H9 (cell line): Measurements from ENCODE around the gene MACROD1. TPM values are rescaled to one million over a fixed set of nuclear protein-coding genes. Genes with fewer than 3 reads are reported as not detected.

Source experiments
- DNase-seq: peaks from one replicate; pipeline ENCODE4 v3.0.0-alpha.2; 2017
- H2AFZ ChIP-seq: one replicate; pipeline ENCODE4 v1.6.1; 2013; ENCODE audit warnings: mild to moderate bottlenecking, low read length, control low read depth, moderate library complexity
- H2AK5ac ChIP-seq: 2 replicates; pipeline ENCODE4 v1.6.1; 2013; ENCODE audit warnings: low read length, control low read depth, mixed read lengths; ENCODE audit not compliant: insufficient read length
- H2BK120ac ChIP-seq: one replicate; pipeline ENCODE4 v1.6.1; 2013; ENCODE audit warnings: low read depth, mild to moderate bottlenecking, low read length, control low read depth, inconsistent platforms; ENCODE audit not compliant: poor library complexity, severe bottlenecking
- H2BK12ac ChIP-seq: 2 replicates; pipeline ENCODE4 v1.6.1; 2013; ENCODE audit warnings: low read length, control low read depth, mixed read lengths, low read depth; ENCODE audit not compliant: insufficient read length
- H2BK15ac ChIP-seq: 2 replicates; pipeline ENCODE4 v1.6.1; 2013; ENCODE audit warnings: low read depth, low read length, control low read depth
- H2BK20ac ChIP-seq: one replicate; pipeline ENCODE4 v1.6.1; 2013; ENCODE audit warnings: low read depth, mild to moderate bottlenecking, low read length, control low read depth, inconsistent platforms; ENCODE audit not compliant: poor library complexity, severe bottlenecking
- H2BK5ac ChIP-seq: 2 replicates; pipeline ENCODE4 v1.6.1; 2013; ENCODE audit warnings: low read length, control low read depth, mixed read lengths; ENCODE audit not compliant: insufficient read length
- H3K14ac ChIP-seq: 2 replicates; pipeline ENCODE4 v1.6.1; 2013; ENCODE audit warnings: low read length, control low read depth; ENCODE audit not compliant: insufficient read depth
- H3K18ac ChIP-seq: 2 replicates; pipeline ENCODE4 v1.6.1; 2013; ENCODE audit warnings: low read depth, mild to moderate bottlenecking, mixed read lengths, low read length, control low read depth; ENCODE audit not compliant: insufficient read length
- H3K23ac ChIP-seq: 2 replicates; pipeline ENCODE4 v1.6.1; 2013; ENCODE audit warnings: low read length, control low read depth, mixed read lengths, low read depth; ENCODE audit not compliant: insufficient read length
- H3K23me2 ChIP-seq: 2 replicates; pipeline ENCODE4 v1.6.1; 2013; ENCODE audit warnings: low read depth, mild to moderate bottlenecking, mixed read lengths, low read length, control low read depth; ENCODE audit not compliant: insufficient read length, poor library complexity, severe bottlenecking
- H3K27ac ChIP-seq: 2 replicates; pipeline ENCODE4 v1.5.1; 2013; ENCODE audit warnings: low read length, control low read depth, mixed read lengths, low read depth; ENCODE audit not compliant: insufficient read length
- H3K27me3 ChIP-seq: 2 replicates; pipeline ENCODE4 v1.6.1; 2013; ENCODE audit warnings: low read length, control low read depth, inconsistent platforms; ENCODE audit not compliant: insufficient read depth
- H3K4ac ChIP-seq: 2 replicates; pipeline ENCODE4 v1.6.1; 2013; ENCODE audit warnings: low read depth, mild to moderate bottlenecking, control low read depth, inconsistent platforms, low read length, moderate library complexity
- H3K4me1 ChIP-seq: 2 replicates; pipeline ENCODE4 v1.6.1; 2013; ENCODE audit warnings: low read length, control low read depth, inconsistent platforms; ENCODE audit not compliant: insufficient read depth
- H3K4me2 ChIP-seq: 2 replicates; pipeline ENCODE4 v1.6.1; 2013; ENCODE audit warnings: low read length, control low read depth, mixed read lengths; ENCODE audit not compliant: insufficient read length, insufficient read depth
- H3K56ac ChIP-seq: 2 replicates; pipeline ENCODE4 v1.6.1; 2013; ENCODE audit warnings: low read depth, mild to moderate bottlenecking, mixed read lengths, low read length, control low read depth; ENCODE audit not compliant: insufficient read length
- H3K79me1 ChIP-seq: 2 replicates; pipeline ENCODE4 v1.6.1; 2013; ENCODE audit warnings: low read depth, mild to moderate bottlenecking, moderate library complexity, low read length, control low read depth, inconsistent platforms; ENCODE audit not compliant: insufficient read depth, poor library complexity, severe bottlenecking
- H3K79me2 ChIP-seq: 2 replicates; pipeline ENCODE4 v1.6.1; 2013; ENCODE audit warnings: low read length, control low read depth, inconsistent platforms; ENCODE audit not compliant: insufficient read depth
- H3K9ac ChIP-seq: 2 replicates; pipeline ENCODE4 v1.6.1; 2013; ENCODE audit warnings: low read length, control low read depth, mixed read lengths; ENCODE audit not compliant: insufficient read length; ENCODE audit errors: extremely low read depth
- H3K9me3 ChIP-seq: one replicate; pipeline ENCODE4 v1.6.1; 2013; ENCODE audit warnings: low read depth, low read length, inconsistent platforms; ENCODE audit not compliant: control insufficient read depth
- H3T11ph ChIP-seq: one replicate; pipeline ENCODE4 v1.6.1; 2013; ENCODE audit warnings: mild to moderate bottlenecking, low read length, control low read depth, inconsistent platforms
- H4K20me1 ChIP-seq: one replicate; pipeline ENCODE4 v1.6.1; 2013; ENCODE audit not compliant: control insufficient read depth, insufficient read length, insufficient read depth
- H4K5ac ChIP-seq: 2 replicates; pipeline ENCODE4 v1.6.1; 2013; ENCODE audit warnings: low read depth, mild to moderate bottlenecking, mixed read lengths, low read length, control low read depth; ENCODE audit not compliant: insufficient read length
- H4K8ac ChIP-seq: replicated peaks from 2 replicates; pipeline ENCODE4 v1.6.1; 2013; ENCODE audit warnings: low read length, control low read depth, mixed read lengths, low read depth; ENCODE audit not compliant: insufficient read length
- H4K91ac ChIP-seq: 2 replicates; pipeline ENCODE4 v1.6.1; 2013; ENCODE audit warnings: low read depth, mild to moderate bottlenecking, moderate library complexity, mixed read lengths, low read length, control low read depth; ENCODE audit not compliant: insufficient read length
- H3K27ac Mint-ChIP-seq, 3 experiments: 2 replicates in 2 of 3; 3 replicates in 1 of 3; pipeline ENCODE4 v1.8.0; 2020 to 2021; ENCODE audit warnings: mixed read lengths in 3 of 3, mild to moderate bottlenecking in 1 of 3, moderate library complexity in 1 of 3
- H3K27me3 Mint-ChIP-seq: 2 replicates; pipeline ENCODE4 v1.8.0; 2021; ENCODE audit warnings: low read depth, mild to moderate bottlenecking, moderate library complexity, mixed read lengths
- H3K36me3 Mint-ChIP-seq, 3 experiments: 2 replicates in 2 of 3; 3 replicates in 1 of 3; pipeline ENCODE4 v1.8.0; 2020 to 2021; ENCODE audit warnings: low read depth in 3 of 3, mixed read lengths in 3 of 3; ENCODE audit not compliant: insufficient read depth in 1 of 3
- H3K4me1 Mint-ChIP-seq, 2 experiments: 2 replicates each; pipeline ENCODE4 v1.8.0; 2020; ENCODE audit warnings: mixed read lengths in 2 of 2
- H3K4me3 Mint-ChIP-seq, 2 experiments: 2 replicates in 1 of 2; 3 replicates in 1 of 2; pipeline ENCODE4 v1.8.0; 2020 to 2021; ENCODE audit warnings: mild to moderate bottlenecking in 2 of 2, mixed read lengths in 2 of 2, moderate library complexity in 1 of 2
- H3K9me3 Mint-ChIP-seq, 2 experiments: 2 replicates in 1 of 2; 3 replicates in 1 of 2; pipeline ENCODE4 v1.8.0; 2020; ENCODE audit warnings: mild to moderate bottlenecking in 2 of 2, mixed read lengths in 2 of 2, moderate library complexity in 1 of 2
- CTCF ChIP-seq: fragments of 200-600 bp; sonication (generic); conservative IDR thresholded peaks from 3 replicates; pipeline ENCODE4 v1.8.0; 2021; ENCODE audit warnings: antibody characterized with exemption, mild to moderate bottlenecking
- WGBS: extraction: QIAGEN DNeasy Blood & Tissue Kit; methylation state at CpG from one replicate; pipeline ENCODE4 v1.1.7; 2013; ENCODE audit warnings: missing lambda C conversion rate, low lambda C conversion rate, mixed read lengths; ENCODE audit not compliant: insufficient read length; ENCODE audit errors: extremely low coverage; 5-methylcytosine and 5-hydroxymethylcytosine counted together
- total RNA-seq: library from RNA; stranded (reverse); gene quantifications from 2 replicates; pipeline ENCODE4 v1.2.1, GENCODE V29; 2021

Gene MACROD1
- total RNA-seq, 1 experiment from 2014 or later, result 21.2 TPM

GRCh38 chr11:64208796-64209562, 43.1 kb upstream of the MACROD1 start:
- Histone ChIP-seq H3K9ac (no peak overlapping the region), H4K20me1 (no peaks in the 10 kb centered on the region)

More at GRCh38 chr11:64208796-64209562, 43.1 kb upstream of the MACROD1 start:
- H4K5ac ChIP-seq, result no peak overlapping the region
- H3K27me3 ChIP-seq, result no peaks in the 10 kb centered on the region
- no peak overlapping the region for H3K18ac ChIP-seq
- TF ChIP-seq CTCF, result no peak
- no peak overlapping the region for H3K56ac ChIP-seq
- H2BK15ac ChIP-seq, result no peak overlapping the region
- Mint-ChIP-seq H3K36me3 (peaks cover 11 to 53% (median 42%) of the 10 kb centered on the region in 3 experiments), H3K27me3 (no peaks in the 10 kb centered on the region), H3K4me3 (no peak overlapping the region; a peak in 1 of 5 replicates), H3K4me1 (peaks cover 7% of the 10 kb centered on the region in 2 experiments), H3K9me3 (no peaks in the 10 kb centered on the region; a peak in 1 of 5 replicates), H3K27ac (peak overlapping the region; percentile 77 to 92 (median 82); a peak in 6 of 7 replicates)
- no peak overlapping the region for H4K8ac ChIP-seq
- no peak overlapping the region for H3K14ac ChIP-seq
- no peaks in the 10 kb centered on the region for H3K79me2 ChIP-seq
- no peaks in the 10 kb centered on the region for H3K4me1 ChIP-seq
- H3K23me2 ChIP-seq, result no peaks in the 10 kb centered on the region
- no peaks in the 10 kb centered on the region for H3K79me1 ChIP-seq
- no peak overlapping the region for H4K91ac ChIP-seq
- WGBS, result no CpG with 5 or more reads among the region's 18 CpGs
- H2BK12ac ChIP-seq, result no peak overlapping the region
- H3T11ph ChIP-seq, result no peak overlapping the region
- H2BK20ac ChIP-seq, result no peak overlapping the region
- no peak for DNase-seq
- no peak overlapping the region for H2AK5ac ChIP-seq
- H3K27ac ChIP-seq, result no peak overlapping the region
- H3K9me3 ChIP-seq, result no peaks in the 10 kb centered on the region
- no peak overlapping the region for H3K23ac ChIP-seq
- no peak overlapping the region for H3K4ac ChIP-seq
- H2BK5ac ChIP-seq, result no peak overlapping the region
- no peak overlapping the region for H2BK120ac ChIP-seq
- no peak overlapping the region for H3K4me2 ChIP-seq
- no peak overlapping the region for H2AFZ ChIP-seq
